ENCODE data around the gene MTCP1. TPM values are rescaled to one million over a fixed set of nuclear protein-coding genes. Genes with fewer than 3 reads are reported as not detected.

The MTCP1 gene
- total RNA-seq, 1 experiment from 2014 or later = 17.9 TPM

- no TSS peak for BruUV-seq (replicated peaks)
- intact Hi-C loops (cut with micrococcal nuclease) = no loop called here
- POLR2A ChIA-PET (ENCODE audit: unreplicated experiment) = no interaction called here
Measured at GRCh38 chrX:155023907-155024833, 46.8 kb downstream of the MTCP1 start.

GRCh38 chrX:155022585-155022984, 48.4 kb downstream of the MTCP1 start, which contains the start of gene F8:
F8 (minus strand) TSS chrX:155022723; CDS start chrX:155022552, 171 bp downstream.
- no peak for ATAC-seq
- DNase-seq = no peak
- no peak within 1 kb of the TSS for H3K27ac ChIP-seq (ENCODE audit: low read length)
- H3K36me3 ChIP-seq (ENCODE audit: low read depth, low read length) = no peaks in the 10 kb centered on the region
- no peaks in the 10 kb centered on the region for H3K4me1 ChIP-seq (ENCODE audit: insufficient read depth, low read length)
- no peak for TF ChIP-seq CTCF (conservative IDR thresholded peaks at IDR 0.05; ENCODE audit: low read depth, low read length)
- no peak for TF ChIP-seq EZH2 (IDR thresholded peaks at IDR 0.05; ENCODE audit: low read length, unreplicated experiment)
- TF ChIP-seq EZH2phosphoT487 (IDR thresholded peaks at IDR 0.05; ENCODE audit: borderline replicate concordance, low read length) = no peak
- H3K9me2 ChIP-seq (replicated peaks; ENCODE audit: low read length) = no peaks in the 10 kb centered on the region
- ChIA-PET CTCF (no interaction called here), POLR2A (ENCODE audit: unreplicated experiment) (no interaction called here)
- intact Hi-C loops (cut with micrococcal nuclease) = no loop called here
- H3K9ac ChIP-seq (ENCODE audit: low read length) = no peak within 1 kb of the TSS
- no peaks in the 10 kb centered on the region for H3F3A ChIP-seq (ENCODE audit: low read length, unreplicated experiment)
- no peaks in the 10 kb centered on the region for H3K27me3 ChIP-seq (ENCODE audit: low read length)
- no peaks in the 10 kb centered on the region for H4K20me1 ChIP-seq (ENCODE audit: low read length)
- no peak within 1 kb of the TSS for H2AFZ ChIP-seq (ENCODE audit: low read length)
- peaks cover 4% of the 10 kb centered on the region for H3K79me2 ChIP-seq (ENCODE audit: low read length)
- no TSS peak for BruUV-seq (replicated peaks)
- no peaks in the 10 kb centered on the region for H3K9me3 ChIP-seq (ENCODE audit: low read length)
- no peak within 1 kb of the TSS for H3K4me2 ChIP-seq (ENCODE audit: low read length)
- no peak within 1 kb of the TSS for H3K4me3 ChIP-seq (ENCODE audit: low read length)

More at GRCh38 chrX:155023907-155024833, 46.8 kb downstream of the MTCP1 start:
- DNase-seq (no peak), ATAC-seq (no peak)
- Histone ChIP-seq H3K27me3 (ENCODE audit: low read length) (no peaks in the 10 kb centered on the region), H3K79me2 (ENCODE audit: low read length) (peaks cover 20% of the 10 kb centered on the region), H3K9me2 (replicated peaks; ENCODE audit: low read length) (no peaks in the 10 kb centered on the region), H3K4me3 (ENCODE audit: low read length) (no peak overlapping the region), H3K4me1 (ENCODE audit: insufficient read depth, low read length) (peaks cover 12% of the 10 kb centered on the region), H2AFZ (ENCODE audit: low read length) (no peak overlapping the region), H3K4me2 (ENCODE audit: low read length) (no peak overlapping the region), H3F3A (ENCODE audit: low read length, unreplicated experiment) (no peaks in the 10 kb centered on the region), H3K9ac (ENCODE audit: low read length) (no peak overlapping the region), H3K9me3 (ENCODE audit: low read length) (no peaks in the 10 kb centered on the region), H3K27ac (ENCODE audit: low read length) (no peak overlapping the region), H3K36me3 (ENCODE audit: low read depth, low read length) (no peaks in the 10 kb centered on the region), H4K20me1 (ENCODE audit: low read length) (peaks cover 10% of the 10 kb centered on the region)
- TF ChIP-seq EZH2 (IDR thresholded peaks at IDR 0.05; ENCODE audit: low read length, unreplicated experiment) (no peak), EZH2phosphoT487 (IDR thresholded peaks at IDR 0.05; ENCODE audit: borderline replicate concordance, low read length) (no peak), CTCF (conservative IDR thresholded peaks at IDR 0.05; ENCODE audit: low read depth, low read length) (no peak)
- CTCF ChIA-PET = no interaction called here

GRCh38 chrX:155020591-155020990, 50.3 kb downstream of the MTCP1 start:
- H3K36me3 ChIP-seq (ENCODE audit: low read depth, low read length) = no peaks in the 10 kb centered on the region
- H3K27me3 ChIP-seq (ENCODE audit: low read length) = no peaks in the 10 kb centered on the region
- ChIA-PET POLR2A (ENCODE audit: unreplicated experiment) (no interaction called here), CTCF (no interaction called here)
- H3K9ac ChIP-seq (ENCODE audit: low read length) = no peak overlapping the region
- H3K9me3 ChIP-seq (ENCODE audit: low read length) = no peaks in the 10 kb centered on the region
- no peak overlapping the region for H3K27ac ChIP-seq (ENCODE audit: low read length)
- H3F3A ChIP-seq (ENCODE audit: low read length, unreplicated experiment) = no peaks in the 10 kb centered on the region
- H4K20me1 ChIP-seq (ENCODE audit: low read length) = no peaks in the 10 kb centered on the region
- H3K4me1 ChIP-seq (ENCODE audit: insufficient read depth, low read length) = no peaks in the 10 kb centered on the region
- DNase-seq = no peak
- H2AFZ ChIP-seq (ENCODE audit: low read length) = no peak overlapping the region
- intact Hi-C loops (cut with micrococcal nuclease) = no loop called here
- no peak overlapping the region for H3K4me3 ChIP-seq (ENCODE audit: low read length)
- no TSS peak for BruUV-seq (replicated peaks)
- no peaks in the 10 kb centered on the region for H3K79me2 ChIP-seq (ENCODE audit: low read length)
- ATAC-seq = no peak
- no peaks in the 10 kb centered on the region for H3K9me2 ChIP-seq (replicated peaks; ENCODE audit: low read length)
- TF ChIP-seq EZH2phosphoT487 (IDR thresholded peaks at IDR 0.05; ENCODE audit: borderline replicate concordance, low read length) = no peak
- no peak for TF ChIP-seq EZH2 (IDR thresholded peaks at IDR 0.05; ENCODE audit: low read length, unreplicated experiment)
- no peak for TF ChIP-seq CTCF (conservative IDR thresholded peaks at IDR 0.05; ENCODE audit: low read depth, low read length)
- H3K4me2 ChIP-seq (ENCODE audit: low read length) = no peak overlapping the region

Data from PC-3 (cell line).